Mesodermal cell (in vitro differentiated cells): ENCODE measurements around the gene STRBP.
"Not testable (repeated sequence)": the region's sequence is repeated elsewhere in the genome, so short reads cannot be mapped to it uniquely, and the experiment has no call there.

Experiments used
- H3K27ac ChIP-seq: 2 replicates; pipeline ENCODE4 v1.7.0; 2013; ENCODE audit warnings: mild to moderate bottlenecking, low read depth, low read length, moderate library complexity; ENCODE audit not compliant: severe bottlenecking
- H3K36me3 ChIP-seq: 2 replicates; pipeline ENCODE4 v1.7.1; 2013; ENCODE audit warnings: mild to moderate bottlenecking, low read length, moderate library complexity; ENCODE audit not compliant: control insufficient read depth, insufficient read depth
- H3K4me1 ChIP-seq: one replicate; pipeline ENCODE4 v1.7.1; 2013; ENCODE audit warnings: mild to moderate bottlenecking, low read length; ENCODE audit not compliant: insufficient read depth, control insufficient read depth, poor library complexity, severe bottlenecking
- H3K4me3 ChIP-seq: 2 replicates; pipeline ENCODE4 v1.7.0; 2013; ENCODE audit warnings: low read length, control low read depth, mild to moderate bottlenecking; ENCODE audit not compliant: insufficient read depth, poor library complexity, severe bottlenecking; ENCODE audit errors: extremely low read depth
- H3K9me3 ChIP-seq: 2 replicates; pipeline ENCODE4 v1.7.1; 2013; ENCODE audit warnings: mild to moderate bottlenecking, low read length, moderate library complexity; ENCODE audit not compliant: control insufficient read depth
- WGBS, 2 experiments: methylation state at CpG; one replicate each; pipeline ENCODE4 v1.1.5; 2013; ENCODE audit warnings: missing lambda C conversion rate in 2 of 2; ENCODE audit not compliant: insufficient coverage in 2 of 2; 5-methylcytosine and 5-hydroxymethylcytosine counted together

Gene STRBP

GRCh38 chr9:123283048-123283408 is 14.6 kb upstream of the STRBP start:
- Histone ChIP-seq H3K36me3 (no peaks in the 10 kb centered on the region), H3K27ac (no peak overlapping the region), H3K9me3 (no peaks in the 10 kb centered on the region), H3K4me3 (no peak overlapping the region), H3K4me1 (no peaks in the 10 kb centered on the region)
- WGBS, 2 experiments, result 87 to 96% methylated on average over 4 to 5 of the region's 5 CpGs

GRCh38 chr9:123282362-123283047 is 14.1 kb upstream of the STRBP start:
- WGBS, 2 experiments, result 78 to 82% methylated on average over 6 to 8 of the region's 10 CpGs

GRCh38 chr9:123281659-123282350 is 13.4 kb upstream of the STRBP start:
- Histone ChIP-seq H3K36me3 (no peaks in the 10 kb centered on the region), H3K27ac (no peak overlapping the region), H3K4me3 (no peak overlapping the region), H3K4me1 (no peaks in the 10 kb centered on the region), H3K9me3 (no peaks in the 10 kb centered on the region)
- 64 to 73% methylated on average over 5 of the region's 9 CpGs for WGBS, 2 experiments

More at GRCh38 chr9:123282362-123283047, 14.1 kb upstream of the STRBP start:
- H3K4me1 ChIP-seq, result no peaks in the 10 kb centered on the region
- no peaks in the 10 kb centered on the region for H3K36me3 ChIP-seq
- H3K9me3 ChIP-seq, result no peaks in the 10 kb centered on the region
- H3K27ac ChIP-seq, result no peak overlapping the region
- no peak overlapping the region for H3K4me3 ChIP-seq

- H3K4me3 ChIP-seq, H3K36me3 ChIP-seq, H3K9me3 ChIP-seq, H3K4me1 ChIP-seq, H3K27ac ChIP-seq: not testable (repeated sequence)
- WGBS, 2 experiments, result 73% methylated on average over 2 of the region's 4 CpGs; no CpG with 5 or more reads in 1 of the 2 experiments
Measured at GRCh38 chr9:123278879-123279493, 10.6 kb upstream of the STRBP start.

- 88% methylated on average over 2 of the region's 3 CpGs; no CpG with 5 or more reads in 1 of the 2 experiments for WGBS, 2 experiments
- H3K4me3 ChIP-seq, result no peak overlapping the region
Measured at GRCh38 chr9:123278361-123278760, 10.0 kb upstream of the STRBP start.

GRCh38 chr9:123276551-123276950 is 8.2 kb upstream of the STRBP start:
- Histone ChIP-seq H3K4me1 (no peaks in the 10 kb centered on the region), H3K4me3 (no peak overlapping the region), H3K27ac (no peak overlapping the region), H3K9me3 (no peaks in the 10 kb centered on the region), H3K36me3 (no peaks in the 10 kb centered on the region)

More at GRCh38 chr9:123278361-123278760, 10.0 kb upstream of the STRBP start:
- no peaks in the 10 kb centered on the region for H3K36me3 ChIP-seq
- no peak overlapping the region for H3K27ac ChIP-seq
- no peaks in the 10 kb centered on the region for H3K9me3 ChIP-seq
- no peaks in the 10 kb centered on the region for H3K4me1 ChIP-seq

GRCh38 chr9:123271133-123271532 is 2.7 kb upstream of the STRBP start:
- H3K4me3 ChIP-seq, H3K36me3 ChIP-seq, H3K4me1 ChIP-seq, H3K9me3 ChIP-seq, H3K27ac ChIP-seq: not testable (repeated sequence)
- WGBS, 2 experiments, result 96 to 97% methylated on average over 5 to 6 of the region's 6 CpGs

- peaks cover 5% of the 10 kb centered on the region for H3K4me1 ChIP-seq
- no peaks in the 10 kb centered on the region for H3K36me3 ChIP-seq
- H3K27ac ChIP-seq, result no peak overlapping the region
- WGBS, 2 experiments, result 72 to 84% methylated on average over 6 of the region's 7 CpGs
- H3K4me3 ChIP-seq, result peak overlapping the region; percentile 64
- H3K9me3 ChIP-seq, result no peaks in the 10 kb centered on the region
Measured at GRCh38 chr9:123269281-123269680, 895 bp upstream of the STRBP start.

GRCh38 chr9:123268199-123268464 is 254 bp downstream of the STRBP start:
- 0% methylated on average over 13 to 41 of the region's 49 CpGs for WGBS, 2 experiments
- peak overlapping the region; percentile 87 for H3K4me3 ChIP-seq
- peaks cover 5% of the 10 kb centered on the region for H3K4me1 ChIP-seq
- no peaks in the 10 kb centered on the region for H3K36me3 ChIP-seq
- no peaks in the 10 kb centered on the region for H3K9me3 ChIP-seq
- H3K27ac ChIP-seq, result no peak overlapping the region

- Histone ChIP-seq H3K9me3 (no peaks in the 10 kb centered on the region), H3K4me1 (peaks cover 5% of the 10 kb centered on the region), H3K4me3 (peak overlapping the region; percentile 87), H3K27ac (no peak overlapping the region), H3K36me3 (no peaks in the 10 kb centered on the region)
- 1 to 5% methylated on average over 14 to 25 of the region's 34 CpGs for WGBS, 2 experiments
Measured at GRCh38 chr9:123267481-123268198, 746 bp downstream of the STRBP start.
